SH-SY5Y (cell line): Measurements from ENCODE around the gene MOSPD2.

Source experiments
- GATA2 ChIP-seq: IDR thresholded peaks from 2 replicates; pipeline ENCODE4 v1.6.1; 2011; ENCODE audit warnings: mild to moderate bottlenecking, low read depth, low read length
- GATA3 ChIP-seq: IDR thresholded peaks from 2 replicates; pipeline ENCODE4 v1.6.1; 2011; ENCODE audit warnings: low read depth, mild to moderate bottlenecking, low read length, moderate library complexity

DNA sequence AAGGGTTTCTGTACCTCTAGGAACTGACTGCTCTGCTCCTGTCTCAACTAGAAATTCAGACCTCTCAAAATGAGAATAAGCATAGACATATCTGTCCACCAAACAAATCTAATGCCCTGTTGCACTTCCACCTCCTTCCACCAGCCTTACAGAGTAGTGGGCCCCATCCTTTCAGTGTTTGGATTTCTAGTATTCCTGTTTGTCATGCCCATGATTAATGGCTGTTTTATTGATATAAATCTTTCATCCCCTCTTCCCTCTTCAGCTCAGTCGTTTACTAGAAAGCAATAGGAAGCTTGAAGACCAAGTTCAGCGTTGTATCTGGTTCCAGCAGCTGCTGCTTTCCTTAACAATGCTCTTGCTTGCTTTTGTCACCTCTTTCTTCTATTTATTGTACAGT is 46.2 kb downstream of the MOSPD2 start:
- TF ChIP-seq GATA2 (no peak), GATA3 (no peak)
